NCI-H526 (cell line): ENCODE measurements around the gene LSP1.
"Not testable (repeated sequence)": the region's sequence is repeated elsewhere in the genome, so short reads cannot be mapped to it uniquely, and the experiment has no call there.

Source experiments
- DNase-seq, 2 experiments: peaks; one replicate each; lab custom pipeline; 2025; lab: John Stamatoyannopoulos, UW

The LSP1 gene

GRCh38 chr11:1928891-1929541 lies 76.1 kb downstream of the LSP1 start:
- DNase-seq: no peak

DNA sequence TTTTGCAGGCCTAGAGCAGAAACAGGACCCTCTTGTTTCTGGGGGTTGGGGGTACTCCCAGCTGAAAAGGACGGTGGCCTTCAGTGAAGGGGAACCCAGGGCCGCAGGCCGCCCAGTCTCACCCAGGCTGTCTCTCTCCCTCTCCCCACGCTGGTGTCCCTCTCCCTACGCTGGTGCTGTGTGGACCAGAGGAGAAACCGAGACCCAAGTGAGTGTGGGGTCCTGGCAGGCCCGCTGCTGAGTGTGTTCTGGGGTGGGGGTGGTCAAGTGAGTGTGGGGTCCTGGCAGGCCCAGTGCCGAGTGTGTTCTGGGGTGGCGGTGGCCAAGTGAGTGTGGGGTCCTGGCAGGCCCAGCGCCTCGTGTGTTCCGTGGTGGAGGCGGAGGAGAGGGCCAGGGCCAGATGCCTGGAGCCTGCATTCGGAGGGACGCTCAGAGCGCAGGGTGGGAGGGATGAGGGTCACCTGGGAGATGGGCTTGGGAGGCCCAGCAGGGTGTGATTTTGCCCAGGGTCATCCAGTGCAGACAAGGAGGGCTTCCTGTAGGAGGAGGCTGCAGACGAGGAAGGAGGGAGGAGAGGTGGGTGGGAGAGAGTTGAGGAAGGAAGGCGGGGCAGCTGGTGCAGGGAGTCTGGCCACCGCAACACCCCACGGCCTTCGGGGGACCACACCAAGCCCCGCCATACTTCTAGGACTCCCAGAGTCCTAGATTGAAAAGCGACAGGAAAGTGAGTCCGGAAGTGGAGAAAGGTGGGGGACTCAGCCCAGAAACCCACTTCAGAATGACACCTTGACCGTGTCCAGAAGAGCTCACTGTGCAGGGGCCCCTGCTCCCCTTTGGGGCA lies 77.0 kb downstream of the LSP1 start:
- DNase-seq: no peak

GRCh38 chr11:1930462-1930830 lies 77.6 kb downstream of the LSP1 start:
- DNase-seq: no peak

DNA sequence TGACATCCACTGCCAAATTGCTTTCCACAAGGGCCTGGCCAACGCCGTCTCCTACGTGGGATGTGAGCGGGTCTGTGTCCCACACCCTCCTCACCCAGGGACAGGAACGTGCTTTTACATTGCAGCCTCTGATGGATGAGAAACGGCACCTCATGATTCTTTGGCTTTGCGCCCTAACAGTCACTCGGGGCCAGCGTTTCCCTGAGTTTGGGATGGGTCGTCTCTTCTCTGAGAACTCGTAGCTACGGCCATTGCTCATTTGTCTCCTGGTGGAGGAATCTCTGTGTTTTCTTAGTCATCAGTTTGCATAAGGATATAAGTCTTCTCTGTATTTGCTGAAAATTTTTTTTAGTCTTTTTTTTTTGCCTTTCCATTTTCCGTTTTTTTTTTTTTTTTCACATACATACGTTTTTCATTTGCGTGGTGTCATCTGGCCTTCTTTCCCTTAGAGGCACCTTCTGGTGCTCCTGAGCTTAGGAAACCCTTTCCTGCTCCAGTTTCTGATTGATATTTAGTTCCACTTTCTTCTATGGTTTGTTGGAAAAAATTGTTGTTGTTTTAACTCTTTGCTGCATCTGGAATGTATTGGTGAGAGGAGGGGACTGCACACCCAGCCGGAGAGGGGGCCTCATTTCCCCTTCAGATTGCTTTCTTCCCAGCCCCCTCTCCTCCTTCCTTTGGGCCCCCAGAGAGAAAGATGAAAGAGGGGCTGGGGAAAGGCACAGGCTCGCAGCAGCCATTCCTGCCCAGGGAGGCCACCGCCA lies 78.6 kb downstream of the LSP1 start:
- DNase-seq: no peak

DNA sequence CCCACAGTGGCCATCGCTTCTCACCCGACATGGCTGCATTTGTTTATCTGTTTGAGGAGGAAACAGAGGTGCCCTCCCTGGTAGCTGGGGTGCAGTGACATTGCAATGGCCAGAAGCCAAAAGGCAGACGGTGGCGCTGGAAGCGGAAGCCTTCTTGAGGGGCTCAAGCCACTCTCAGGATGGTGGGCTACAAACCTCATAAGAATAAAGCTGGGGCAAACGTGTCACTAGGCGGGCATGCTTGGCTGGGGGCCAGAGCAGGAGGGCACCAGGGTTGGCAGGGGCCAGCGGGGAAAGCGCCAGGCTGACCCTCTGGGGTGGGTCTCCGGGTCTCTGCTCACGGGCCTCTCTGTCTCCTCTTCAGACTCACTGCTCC lies 79.2 kb downstream of the LSP1 start:
- no peak for DNase-seq

- DNase-seq: no peak
Measured at GRCh38 chr11:1932681-1933080, 79.8 kb downstream of the LSP1 start.

DNA sequence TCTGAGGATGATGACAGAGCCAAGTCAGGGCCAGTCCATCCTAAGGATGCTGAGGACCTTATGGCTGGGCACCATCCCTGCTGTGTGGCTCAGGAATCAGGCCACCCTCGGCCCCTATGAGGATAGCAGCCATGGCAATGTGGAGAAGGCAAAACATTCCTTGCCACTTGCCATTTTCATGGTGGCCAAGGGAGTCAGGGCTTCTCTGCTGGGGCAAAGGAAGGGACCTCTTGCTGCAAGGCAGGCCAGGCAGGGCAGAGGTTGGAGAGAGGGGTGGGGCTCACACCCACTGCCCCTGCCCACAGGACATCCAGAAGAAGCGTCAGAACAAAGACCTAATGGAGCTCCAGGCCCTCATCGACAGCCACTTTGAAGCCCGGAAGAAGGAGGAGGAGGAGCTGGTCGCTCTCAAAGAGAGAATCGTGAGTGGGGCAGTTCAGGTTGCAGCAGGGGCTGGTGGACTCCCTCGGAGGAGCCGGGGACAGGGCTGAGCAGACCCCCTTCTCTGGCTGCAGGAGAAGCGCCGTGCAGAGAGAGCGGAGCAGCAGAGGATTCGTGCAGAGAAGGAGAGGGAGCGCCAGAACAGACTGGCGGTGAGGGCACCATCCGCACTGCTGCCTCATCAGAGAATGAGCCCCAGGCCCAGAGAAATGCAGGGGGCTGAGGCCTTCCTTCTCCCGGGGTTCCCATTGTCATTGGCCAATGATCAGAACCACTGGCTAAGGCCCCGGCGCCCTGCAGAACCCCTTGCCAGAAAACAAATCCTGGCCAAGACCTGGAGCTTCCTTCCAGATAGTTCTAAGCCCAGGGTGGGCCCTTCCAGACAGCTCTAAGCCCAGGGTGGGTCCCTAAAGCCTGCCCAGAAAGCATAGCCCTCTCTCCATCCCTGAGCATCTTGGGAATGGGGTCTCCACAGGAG lies 80.8 kb downstream of the LSP1 start:
- no peak for DNase-seq

- DNase-seq: no peak
Measured at GRCh38 chr11:1934335-1935155, 81.7 kb downstream of the LSP1 start.

DNA sequence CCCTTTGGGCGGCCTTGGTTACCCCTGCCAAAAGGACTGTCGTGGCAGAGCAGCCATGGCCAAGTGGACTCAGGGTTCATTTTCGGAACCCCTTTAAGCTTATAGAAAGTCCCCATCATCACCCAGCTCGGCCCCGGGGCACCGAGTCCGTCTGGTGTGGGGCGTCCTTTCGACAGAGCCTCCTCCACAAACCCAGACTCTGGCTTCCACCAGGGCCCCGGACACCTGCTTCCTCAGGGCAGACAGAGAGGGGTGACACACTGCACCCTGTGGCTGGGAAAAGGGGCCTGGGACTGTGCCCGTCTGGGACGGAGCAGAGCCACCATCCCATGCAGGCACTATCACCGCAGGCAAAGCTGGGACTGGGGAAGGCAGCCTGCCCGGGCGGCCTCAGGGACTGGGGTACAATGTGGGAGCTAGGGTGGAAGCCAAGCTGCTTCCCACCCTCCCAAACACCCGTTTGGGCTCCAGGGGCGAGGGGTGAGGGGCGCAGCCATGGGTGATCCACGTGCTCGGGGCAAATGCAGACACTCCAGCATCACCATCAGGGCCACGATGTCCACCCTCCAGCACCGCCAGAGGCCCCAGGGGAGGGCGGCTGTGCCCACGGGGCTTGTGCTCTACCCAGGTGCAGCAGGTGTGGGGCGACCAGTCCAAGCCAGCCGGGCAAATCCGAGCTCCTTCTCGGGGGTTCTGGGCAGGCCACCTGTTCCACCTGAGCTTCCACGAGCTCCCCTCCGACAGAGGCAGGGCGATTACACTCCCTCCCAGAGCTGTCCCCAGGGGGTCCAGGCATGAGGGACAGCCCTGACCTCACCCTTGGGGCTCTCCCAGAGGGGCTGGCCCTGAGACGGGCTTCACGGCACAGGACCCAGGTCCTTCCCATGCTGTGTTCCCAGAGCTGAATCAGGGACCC lies 82.5 kb downstream of the LSP1 start:
- no peak for DNase-seq

GRCh38 chr11:1936072-1936780 lies 83.3 kb downstream of the LSP1 start:
- no peak for DNase-seq

DNA sequence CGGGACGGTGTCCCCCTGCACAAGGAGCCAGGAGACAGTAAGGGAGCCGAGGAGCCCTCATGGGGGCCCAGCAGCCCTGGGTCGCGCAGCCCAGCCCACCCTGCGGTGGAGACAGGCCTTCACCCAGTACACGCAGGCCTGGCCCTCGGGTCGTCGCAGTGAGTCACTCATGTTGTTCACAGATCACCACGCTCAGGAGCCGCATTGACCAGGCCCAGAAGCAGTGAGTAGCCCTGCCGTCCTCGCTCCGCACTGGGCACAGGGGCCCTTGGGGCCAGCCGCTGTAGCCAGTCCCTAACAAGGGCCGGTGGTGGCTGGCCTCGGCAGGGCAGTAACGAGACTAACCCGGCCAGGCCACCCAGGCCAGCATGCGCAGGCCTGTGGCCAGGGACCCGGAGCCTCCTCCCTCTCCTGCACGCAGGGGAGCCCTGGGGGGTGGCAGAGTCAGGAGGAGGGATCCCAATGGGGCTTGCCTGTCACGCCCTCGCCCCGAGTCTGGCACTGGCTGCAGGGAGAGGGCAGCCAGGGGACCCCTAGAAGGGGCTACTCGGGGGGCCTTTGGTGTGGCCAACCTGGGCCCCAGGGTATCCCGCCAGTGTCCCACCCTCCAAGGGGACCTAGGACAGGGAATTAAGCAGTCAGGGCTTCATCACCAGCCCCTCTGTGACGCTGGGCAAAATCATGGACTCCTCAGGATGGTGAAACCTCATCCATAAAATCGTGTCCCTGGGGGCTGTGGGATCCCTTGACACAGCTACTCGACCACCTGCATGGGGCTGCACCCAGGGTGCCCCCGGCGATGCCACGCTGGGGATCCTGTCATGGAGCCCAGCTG lies 84.1 kb downstream of the LSP1 start:
- no peak for DNase-seq

DNA sequence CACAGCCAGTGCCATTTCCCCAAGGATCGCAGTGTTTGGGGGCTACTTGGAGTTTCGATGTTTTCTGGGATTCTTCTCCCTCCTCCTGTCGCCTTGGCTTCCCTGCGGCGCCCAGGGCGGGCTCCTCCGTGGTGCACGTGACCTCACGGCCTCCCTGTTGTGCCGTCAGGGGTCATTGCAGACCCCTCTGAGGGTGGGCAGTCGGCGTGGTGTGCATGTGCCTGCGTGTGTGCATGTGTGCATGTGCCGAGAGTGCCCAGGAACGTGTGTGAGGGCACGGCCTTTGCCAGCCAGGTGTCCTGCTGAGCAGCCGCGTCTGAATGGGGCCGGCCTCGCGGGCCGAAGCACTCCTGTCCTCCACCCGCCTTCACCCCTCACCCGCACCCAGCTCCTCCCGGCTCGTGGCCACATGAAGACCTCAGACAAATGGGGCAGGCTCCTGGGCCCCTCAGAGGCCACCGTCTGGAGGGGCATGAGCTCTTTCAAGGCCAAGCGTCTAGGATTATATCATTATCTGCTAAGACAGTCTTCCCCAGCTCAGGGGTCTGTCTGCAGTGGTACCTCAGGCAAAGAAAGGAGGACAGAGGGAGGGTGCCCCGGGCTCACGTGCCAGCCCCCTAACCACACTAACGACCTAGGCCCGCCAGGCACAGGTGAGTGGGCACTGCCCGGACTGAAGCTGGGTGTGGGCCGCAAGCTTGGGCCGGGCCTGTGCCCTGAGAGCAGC lies 84.9 kb downstream of the LSP1 start:
- DNase-seq: no peak

DNA sequence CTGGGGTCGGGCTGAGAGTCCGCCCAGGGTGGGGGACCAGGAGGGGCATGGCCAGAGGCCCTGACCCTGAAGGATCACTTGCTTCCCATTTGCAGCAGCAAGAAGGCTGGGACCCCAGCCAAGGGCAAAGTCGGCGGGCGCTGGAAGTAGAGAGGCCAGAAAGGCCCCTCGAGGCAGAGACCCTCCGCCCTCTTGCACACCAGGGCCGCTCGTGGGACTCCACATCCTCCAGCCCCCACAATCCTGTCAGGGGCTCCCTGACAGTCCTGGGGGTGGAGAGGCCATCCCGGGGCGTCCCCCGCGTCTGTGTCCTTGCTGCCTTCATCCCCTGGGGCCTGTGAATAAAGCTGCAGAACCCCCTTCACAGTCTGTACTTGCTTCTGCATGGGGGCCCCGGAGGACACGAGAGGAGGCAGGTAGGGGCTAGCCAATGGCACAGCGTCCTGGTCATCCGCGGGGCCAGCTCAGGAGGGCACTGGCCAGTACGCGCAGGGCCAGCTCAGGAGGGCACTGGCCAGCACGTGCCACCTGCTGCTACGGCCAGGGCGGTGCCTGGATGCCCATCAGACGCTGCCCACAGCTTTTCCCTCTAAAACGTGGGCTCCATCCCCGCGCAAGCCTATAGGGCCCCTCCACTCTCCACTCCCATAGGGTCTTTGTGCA lies 85.6 kb downstream of the LSP1 start:
- no peak for DNase-seq

- no peak for DNase-seq
Measured at GRCh38 chr11:1939006-1939625, 86.2 kb downstream of the LSP1 start.

DNA sequence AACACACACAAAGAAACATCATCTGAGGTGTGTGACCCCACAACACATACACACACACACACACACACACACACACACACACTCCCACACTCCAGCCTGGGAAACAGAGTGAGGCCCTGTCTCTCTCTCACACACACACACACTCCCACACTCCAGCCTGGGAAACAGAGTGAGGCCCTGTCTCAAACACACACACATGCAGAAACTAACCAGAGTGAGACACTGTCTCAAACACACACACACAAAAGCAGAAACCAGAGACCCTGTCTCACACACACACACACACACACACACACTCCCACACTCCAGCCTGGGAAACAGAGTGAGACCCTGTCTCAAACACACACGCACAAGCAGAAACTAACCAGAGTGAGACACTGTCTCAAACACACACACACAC lies 86.9 kb downstream of the LSP1 start:
- not testable (repeated sequence) for DNase-seq
